Sigmoid colon (tissue), 4 donors: ENCODE results near the gene ITPR2.
A peak's percentile ranks its signal among the peaks of the same experiment; 100 is the strongest.

Experiments used
- EP300 ChIP-seq, 4 donors: sonication (generic); formaldehyde crosslinking; IDR thresholded peaks; one replicate each; pipeline ENCODE4 v1.6.1; 2017; ENCODE audit warnings: antibody characterized with exemption in 4 of 4
- POLR2A ChIP-seq, 2 donors: fragments of 450-650 bp; IDR thresholded peaks; one replicate each; pipeline ENCODE4 v1.6.1; 2016; ENCODE audit warnings: antibody characterized with exemption in 2 of 2, mild to moderate bottlenecking in 2 of 2, moderate library complexity in 2 of 2
- POLR2AphosphoS5 ChIP-seq, 4 donors: sonication (generic); formaldehyde crosslinking; IDR thresholded peaks; one replicate each; pipeline ENCODE4 v1.6.1; 2017; ENCODE audit warnings: antibody characterized with exemption in 4 of 4
- TF ChIP-seq, protein P1 (sequence below), 4 experiments: fragments of 450-650 bp in 3 of 4; fragments of 200-600 bp in 1 of 4; IDR thresholded peaks; one replicate each; pipeline ENCODE4 v1.5.1; 2016 to 2019; ENCODE audit warnings: antibody characterized with exemption in 4 of 4, mild to moderate bottlenecking in 3 of 4, moderate library complexity in 2 of 4

DNA sequence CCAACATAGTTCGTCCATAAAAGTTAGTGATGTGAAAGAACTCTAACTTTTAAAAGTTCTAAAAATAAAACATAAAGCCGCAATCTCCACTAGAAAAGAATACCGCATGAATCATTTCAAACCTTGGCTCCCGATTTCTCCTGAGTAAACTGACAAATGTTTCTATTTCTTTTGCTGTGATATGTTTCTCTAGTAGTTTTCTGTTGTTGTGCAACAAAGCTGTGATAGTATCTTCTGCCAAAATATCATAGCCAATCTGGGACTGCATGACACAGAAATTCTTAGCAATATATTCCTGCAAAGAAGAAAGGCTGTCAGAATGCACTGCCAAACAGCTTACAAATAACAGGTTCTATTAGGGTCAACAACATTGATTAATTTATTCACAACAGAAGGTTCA, 174.0 kb downstream of the ITPR2 start:
- TF ChIP-seq, protein P1, sequence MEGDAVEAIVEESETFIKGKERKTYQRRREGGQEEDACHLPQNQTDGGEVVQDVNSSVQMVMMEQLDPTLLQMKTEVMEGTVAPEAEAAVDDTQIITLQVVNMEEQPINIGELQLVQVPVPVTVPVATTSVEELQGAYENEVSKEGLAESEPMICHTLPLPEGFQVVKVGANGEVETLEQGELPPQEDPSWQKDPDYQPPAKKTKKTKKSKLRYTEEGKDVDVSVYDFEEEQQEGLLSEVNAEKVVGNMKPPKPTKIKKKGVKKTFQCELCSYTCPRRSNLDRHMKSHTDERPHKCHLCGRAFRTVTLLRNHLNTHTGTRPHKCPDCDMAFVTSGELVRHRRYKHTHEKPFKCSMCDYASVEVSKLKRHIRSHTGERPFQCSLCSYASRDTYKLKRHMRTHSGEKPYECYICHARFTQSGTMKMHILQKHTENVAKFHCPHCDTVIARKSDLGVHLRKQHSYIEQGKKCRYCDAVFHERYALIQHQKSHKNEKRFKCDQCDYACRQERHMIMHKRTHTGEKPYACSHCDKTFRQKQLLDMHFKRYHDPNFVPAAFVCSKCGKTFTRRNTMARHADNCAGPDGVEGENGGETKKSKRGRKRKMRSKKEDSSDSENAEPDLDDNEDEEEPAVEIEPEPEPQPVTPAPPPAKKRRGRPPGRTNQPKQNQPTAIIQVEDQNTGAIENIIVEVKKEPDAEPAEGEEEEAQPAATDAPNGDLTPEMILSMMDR (IDR thresholded peaks at IDR 0.05), result no peak
- TF ChIP-seq POLR2A (IDR thresholded peaks at IDR 0.05) (no peak), POLR2AphosphoS5 (IDR thresholded peaks at IDR 0.05) (peak; percentile 7 to 46 (median 34)), EP300 (IDR thresholded peaks at IDR 0.05) (no peak)
